Hepatocyte (in vitro differentiated cells): ENCODE data around the gene SRGAP2B.
"Not testable (repeated sequence)": the region's sequence is repeated elsewhere in the genome, so short reads cannot be mapped to it uniquely, and the experiment has no call there.

Experiments
- EZH2 ChIP-seq: fragments of 200-600 bp; sonication (generic); IDR thresholded peaks from 2 replicates; pipeline ENCODE4 v1.6.1; 2016; ENCODE audit warnings: antibody characterized with exemption, mild to moderate bottlenecking, borderline replicate concordance
- EZH2phosphoT487 ChIP-seq: fragments of 200-600 bp; sonication (generic); IDR thresholded peaks from one replicate; pipeline ENCODE4 v1.6.1; 2018; ENCODE audit warnings: antibody characterized with exemption, mild to moderate bottlenecking, low read depth, moderate library complexity; ENCODE audit not compliant: unreplicated experiment, severe bottlenecking

GRCh38 chr1:145021749-145022148, 73.4 kb downstream of the SRGAP2B start:
- not testable (repeated sequence) for TF ChIP-seq EZH2phosphoT487, EZH2
